Activated B cell treated with CpG ODN at 0.5 μM for 24 hours (primary cell): ENCODE measurements around the gene MTHFD1. TPM values are rescaled to one million over a fixed set of nuclear protein-coding genes. Genes with fewer than 3 reads are reported as not detected.

ENCODE experiments used
- ATAC-seq: fragments of 200-7000 bp; cut with Tn5 transposase; one replicate; pipeline ENCODE4 v1.10.0; 2021; ENCODE audit warnings: low read depth, mild to moderate bottlenecking, moderate library complexity
- CTCF ChIA-PET: fragments of 350-600 bp; sonication (Branson Sonifier 250); formaldehyde crosslinking; loops from one replicate; lab custom pipeline; 2021; ENCODE audit warnings: antibody characterized with exemption; lab: Charles Lee
- POLR2A ChIA-PET: fragments of 350-600 bp; sonication (Branson Sonifier 250); formaldehyde crosslinking; loops from one replicate; lab custom pipeline; 2021; ENCODE audit warnings: antibody characterized with exemption; lab: Charles Lee
- DNase-seq: peaks from one replicate; pipeline ENCODE4 v3.0.0; 2022
- H3K27ac Mint-ChIP-seq: one replicate; pipeline ENCODE4 v1.8.0; 2020; ENCODE audit warnings: mixed read lengths
- H3K27me3 Mint-ChIP-seq: one replicate; pipeline ENCODE4 v1.8.0; 2021; ENCODE audit warnings: mixed read lengths
- H3K36me3 Mint-ChIP-seq: one replicate; pipeline ENCODE4 v1.8.0; 2021; ENCODE audit warnings: low read depth, mixed read lengths
- H3K4me1 Mint-ChIP-seq: one replicate; pipeline ENCODE4 v1.8.0; 2021; ENCODE audit warnings: mixed read lengths
- H3K4me3 Mint-ChIP-seq: one replicate; pipeline ENCODE4 v1.8.0; 2020; ENCODE audit warnings: mild to moderate bottlenecking, mixed read lengths
- H3K9me3 Mint-ChIP-seq: one replicate; pipeline ENCODE4 v1.8.0; 2020; ENCODE audit warnings: mixed read lengths
- intact Hi-C: fragments of 100-400 bp; cut with micrococcal nuclease; formaldehyde crosslinking; loops from one replicate; pipeline ENCODE4 v1.15.1; 2024
- total RNA-seq: library from RNA; stranded (reverse); gene quantifications from 2 replicates; pipeline ENCODE4 v1.2.3, GENCODE V29; 2022
- TF ChIP-seq, protein P1 (sequence below): fragments of 200-600 bp; IDR thresholded peaks from one replicate; pipeline ENCODE4 v1.8.0; 2022; ENCODE audit warnings: antibody characterized with exemption, mild to moderate bottlenecking

The MTHFD1 gene
- total RNA-seq, 1 donor from 2014 or later = 98.4 TPM

DNA sequence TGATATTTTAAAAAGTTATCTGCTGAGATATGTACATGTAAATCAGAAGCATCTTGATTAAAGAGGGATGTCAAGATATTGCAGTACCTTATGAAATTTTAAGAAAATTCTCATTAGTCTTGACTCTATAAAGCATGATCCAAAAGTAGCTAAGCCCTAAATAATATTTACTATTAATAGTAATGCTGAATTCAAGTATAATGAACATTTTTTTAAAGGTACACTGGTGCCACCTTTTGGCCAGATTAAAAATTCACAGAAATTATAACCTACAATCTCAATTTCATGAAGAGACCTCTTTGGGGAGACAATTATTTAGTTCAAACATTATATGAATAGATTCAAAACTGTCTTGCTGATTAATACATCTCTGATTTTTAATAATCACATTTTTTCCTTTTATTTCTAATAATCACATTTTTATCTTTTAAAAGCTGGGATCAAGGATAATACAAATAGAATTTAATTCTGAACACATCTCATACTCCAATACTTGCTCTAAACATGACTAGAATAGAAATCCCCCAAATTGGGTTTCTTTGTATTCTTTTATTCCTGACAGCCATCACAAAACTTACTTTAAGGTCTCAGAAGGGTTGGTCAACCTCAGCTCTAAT is 90.6 kb downstream of the MTHFD1 start:
- TF ChIP-seq, protein P1, sequence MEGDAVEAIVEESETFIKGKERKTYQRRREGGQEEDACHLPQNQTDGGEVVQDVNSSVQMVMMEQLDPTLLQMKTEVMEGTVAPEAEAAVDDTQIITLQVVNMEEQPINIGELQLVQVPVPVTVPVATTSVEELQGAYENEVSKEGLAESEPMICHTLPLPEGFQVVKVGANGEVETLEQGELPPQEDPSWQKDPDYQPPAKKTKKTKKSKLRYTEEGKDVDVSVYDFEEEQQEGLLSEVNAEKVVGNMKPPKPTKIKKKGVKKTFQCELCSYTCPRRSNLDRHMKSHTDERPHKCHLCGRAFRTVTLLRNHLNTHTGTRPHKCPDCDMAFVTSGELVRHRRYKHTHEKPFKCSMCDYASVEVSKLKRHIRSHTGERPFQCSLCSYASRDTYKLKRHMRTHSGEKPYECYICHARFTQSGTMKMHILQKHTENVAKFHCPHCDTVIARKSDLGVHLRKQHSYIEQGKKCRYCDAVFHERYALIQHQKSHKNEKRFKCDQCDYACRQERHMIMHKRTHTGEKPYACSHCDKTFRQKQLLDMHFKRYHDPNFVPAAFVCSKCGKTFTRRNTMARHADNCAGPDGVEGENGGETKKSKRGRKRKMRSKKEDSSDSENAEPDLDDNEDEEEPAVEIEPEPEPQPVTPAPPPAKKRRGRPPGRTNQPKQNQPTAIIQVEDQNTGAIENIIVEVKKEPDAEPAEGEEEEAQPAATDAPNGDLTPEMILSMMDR = peak; percentile 23
- POLR2A ChIA-PET = interaction anchor here (1.0 to 1.6 kb wide), 3 partner anchors 13 to 32 kb away, joined by 3 to 5 read pairs (median 4); partner anchors contain the start of gene AKAP5

DNA sequence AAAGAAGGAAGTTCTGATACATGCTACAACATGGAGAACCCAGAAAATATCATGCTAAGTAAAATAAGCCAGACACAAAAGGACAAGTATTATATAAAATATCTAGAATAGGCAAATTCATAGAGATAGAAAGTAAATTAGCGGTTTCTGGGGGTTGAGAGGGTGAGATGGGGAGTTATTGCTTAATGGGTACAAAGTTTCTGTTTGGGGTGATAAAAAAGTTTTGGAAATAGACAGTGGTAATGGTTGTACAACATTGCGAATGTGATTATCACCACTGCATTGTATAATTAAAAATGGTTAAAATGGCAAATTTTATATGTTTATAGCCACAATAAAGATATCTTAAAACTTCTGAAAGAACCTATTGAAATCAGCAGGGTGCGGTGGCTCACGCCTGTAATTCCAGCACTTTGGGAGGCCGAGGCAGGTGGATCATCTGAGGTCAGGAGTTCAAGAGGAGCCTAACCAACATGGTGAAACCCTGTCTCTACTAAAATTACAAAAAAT is 100.5 kb downstream of the MTHFD1 start:
- H3K4me1 Mint-ChIP-seq = peaks cover 16% of the 10 kb centered on the region
- H3K27ac Mint-ChIP-seq = no peak overlapping the region
- POLR2A ChIA-PET = interaction anchor here (0.7 to 1.5 kb wide), 2 partner anchors 16 to 946 kb away, joined by 3 to 6 read pairs; partner anchors contain the start of genes PPP2R5E and ZBTB1
- no peaks in the 10 kb centered on the region for H3K9me3 Mint-ChIP-seq
- DNase-seq = no peak
- intact Hi-C loops = no loop called here
- H3K36me3 Mint-ChIP-seq = peaks cover 68% of the 10 kb centered on the region
- TF ChIP-seq, protein P1 = no peak
- no peak overlapping the region for H3K4me3 Mint-ChIP-seq
- H3K27me3 Mint-ChIP-seq = no peaks in the 10 kb centered on the region
- no peak for ATAC-seq
- CTCF ChIA-PET = no interaction called here

More for the DNA sequence above, 90.6 kb downstream of the MTHFD1 start:
- CTCF ChIA-PET = interaction anchor here (0.6 to 7.4 kb wide), 18 partner anchors 12 to 175 kb away, joined by 3 to 148 read pairs (median 8); partner anchors contain the start of gene AKAP5
- no peak for DNase-seq
- no peaks in the 10 kb centered on the region for H3K9me3 Mint-ChIP-seq
- peaks cover 18% of the 10 kb centered on the region for H3K36me3 Mint-ChIP-seq
- H3K27me3 Mint-ChIP-seq = no peaks in the 10 kb centered on the region
- intact Hi-C loops = loop anchor here (1.0 to 10.0 kb wide), 6 partner anchors 33 to 314 kb away; no protein-coding TSS in a partner anchor
- no peak overlapping the region for H3K27ac Mint-ChIP-seq
- H3K4me1 Mint-ChIP-seq = peaks cover 4% of the 10 kb centered on the region
- no peak for ATAC-seq
- no peak overlapping the region for H3K4me3 Mint-ChIP-seq

DNA sequence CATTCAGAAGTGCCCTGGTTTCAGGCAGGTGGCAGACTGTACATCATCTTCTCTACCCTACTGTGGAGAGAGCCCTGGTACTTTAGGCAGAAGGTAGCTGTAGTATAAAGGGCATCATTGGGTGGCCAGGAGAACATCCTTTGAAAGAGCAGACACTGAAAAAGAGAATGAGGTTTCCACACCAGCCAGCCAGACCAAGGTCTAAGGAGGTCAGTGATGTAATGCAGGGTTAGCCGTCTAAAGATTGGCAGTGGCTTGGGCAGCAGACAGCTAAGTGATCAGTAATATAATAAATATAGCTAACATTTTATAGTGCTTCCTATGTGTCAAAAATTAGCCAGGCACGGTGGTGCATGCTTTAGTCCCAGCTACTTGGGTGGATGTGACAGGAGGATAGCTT is 103.5 kb downstream of the MTHFD1 start:
- DNase-seq (no peak), ATAC-seq (no peak)
- ChIA-PET CTCF (interaction anchor here (1.1 to 1.9 kb wide), 3 partner anchors 10 to 19 kb away, joined by 3 to 7 read pairs (median 6); no protein-coding TSS in a partner anchor), POLR2A (interaction anchor here (0.6 to 1.6 kb wide), 3 partner anchors 9 to 19 kb away, joined by 3 to 9 read pairs (median 4); no protein-coding TSS in a partner anchor)
- Mint-ChIP-seq H3K27me3 (no peaks in the 10 kb centered on the region), H3K36me3 (peaks cover 69% of the 10 kb centered on the region), H3K4me1 (peaks cover 19% of the 10 kb centered on the region), H3K9me3 (no peaks in the 10 kb centered on the region), H3K4me3 (no peak overlapping the region), H3K27ac (no peak overlapping the region)
- TF ChIP-seq, protein P1 = no peak
- intact Hi-C loops = no loop called here

DNA sequence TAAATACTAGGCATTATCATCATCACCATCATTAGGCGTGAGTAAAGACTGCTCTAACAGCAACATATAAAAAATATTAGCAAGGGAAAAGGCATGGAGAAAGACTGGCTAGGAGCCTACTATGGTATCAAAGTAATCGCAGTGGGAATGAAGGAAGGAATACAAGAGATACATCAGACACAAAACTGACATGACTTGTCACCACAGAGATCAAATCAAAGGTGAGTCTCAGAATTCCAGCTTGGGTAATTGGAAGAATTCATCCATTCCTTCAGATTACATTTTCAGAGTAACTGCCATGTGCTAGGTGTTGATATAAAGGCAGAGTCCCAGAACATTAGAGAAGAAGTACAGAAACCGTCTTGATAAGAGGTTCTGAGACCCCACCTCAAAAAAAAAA is 105.3 kb downstream of the MTHFD1 start:
- CTCF ChIA-PET = interaction anchor here (2.6 kb wide), 1 partner anchor 16 kb away, joined by 8 read pairs; no protein-coding TSS in a partner anchor

More for the DNA sequence above, 105.3 kb downstream of the MTHFD1 start:
- ATAC-seq = no peak
- Mint-ChIP-seq H3K4me1 (peaks cover 21% of the 10 kb centered on the region), H3K9me3 (no peaks in the 10 kb centered on the region), H3K27ac (no peak overlapping the region), H3K4me3 (no peak overlapping the region), H3K36me3 (peaks cover 61% of the 10 kb centered on the region), H3K27me3 (no peaks in the 10 kb centered on the region)
- intact Hi-C loops = no loop called here
- POLR2A ChIA-PET = interaction anchor here (0.7 to 1.4 kb wide), 2 partner anchors 10 to 17 kb away, joined by 3 to 5 read pairs; partner anchors contain the start of gene ZBTB25
- TF ChIP-seq, protein P1 = no peak
- no peak for DNase-seq
